HAP-1 (cell line): ENCODE measurements around the gene JAKMIP2.
"Not testable (repeated sequence)": the region's sequence is repeated elsewhere in the genome, so short reads cannot be mapped to it uniquely, and the experiment has no call there.

Experiments used
- DNase-seq, 2 experiments: peaks; one replicate each; pipeline ENCODE4 v3.0.0-alpha.2; 2016 to 2020; ENCODE audit warnings: low spot score in 2 of 2
- H3K27me3 ChIP-seq: fragments of 250-450 bp; sonication (Bioruptor Pico); 2 replicates; pipeline ENCODE4 v1.5.1; 2020; ENCODE audit warnings: low read depth, mild to moderate bottlenecking, moderate library complexity
- H3K36me3 ChIP-seq: fragments of 250-450 bp; sonication (Bioruptor Pico); replicated peaks from 2 replicates; pipeline ENCODE4 v1.5.1; 2020; ENCODE audit warnings: mild to moderate bottlenecking
- H3K4me1 ChIP-seq: fragments of 250-450 bp; sonication (Bioruptor Pico); 2 replicates; pipeline ENCODE4 v1.5.1; 2020; ENCODE audit warnings: mild to moderate bottlenecking
- H3K4me3 ChIP-seq: fragments of 250-450 bp; sonication (Bioruptor Pico); 2 replicates; pipeline ENCODE4 v1.5.1; 2020; ENCODE audit warnings: mild to moderate bottlenecking, moderate library complexity
- H3K9me3 ChIP-seq: fragments of 250-450 bp; sonication (Bioruptor Pico); 2 replicates; pipeline ENCODE4 v1.5.1; 2020; ENCODE audit warnings: mild to moderate bottlenecking, moderate library complexity
- in situ Hi-C: fragments of 300-500 bp; cut with MboI; formaldehyde crosslinking; loops from 3 replicates; pipeline ENCODE4 v1.14.3; 2020; ENCODE audit warnings: low sequenced_read_pairs, inconsistent platforms, mixed read lengths

JAKMIP2 gene

GRCh38 chr5:147591120-147591519, 191.4 kb downstream of the JAKMIP2 start:
- Histone ChIP-seq H3K4me3 (no peak overlapping the region), H3K36me3 (no peaks in the 10 kb centered on the region), H3K27me3 (peaks cover 11% of the 10 kb centered on the region; the same call in 1 of the 2 replicates), H3K9me3 (no peaks in the 10 kb centered on the region), H3K4me1 (no peaks in the 10 kb centered on the region)
- DNase-seq: no peak
- in situ Hi-C loops: no loop called here

DNA sequence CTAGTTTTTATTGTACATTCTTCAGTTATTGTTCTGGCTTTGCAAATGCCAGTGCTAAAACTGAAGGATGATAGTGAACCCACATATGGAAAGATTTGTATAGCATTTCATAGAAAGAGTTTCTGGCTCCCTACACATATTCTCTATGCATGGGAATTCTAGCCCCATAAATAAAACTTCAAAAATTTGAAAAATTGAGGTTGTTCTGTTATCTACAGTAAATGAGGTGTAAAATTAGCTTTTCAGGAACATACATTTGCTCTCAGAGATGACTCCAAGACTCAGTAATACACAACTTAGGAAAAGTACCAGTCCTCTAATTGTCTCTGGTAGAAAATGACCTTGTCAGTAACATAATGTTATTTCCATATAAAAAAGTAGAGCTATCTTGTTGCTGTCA, 192.4 kb downstream of the JAKMIP2 start:
- Histone ChIP-seq H3K4me1 (no peaks in the 10 kb centered on the region), H3K9me3 (no peaks in the 10 kb centered on the region), H3K36me3 (no peaks in the 10 kb centered on the region), H3K4me3 (no peak overlapping the region), H3K27me3 (peaks cover 11% of the 10 kb centered on the region; the same call in 1 of the 2 replicates)
- in situ Hi-C loops: no loop called here
- no peak for DNase-seq

DNA sequence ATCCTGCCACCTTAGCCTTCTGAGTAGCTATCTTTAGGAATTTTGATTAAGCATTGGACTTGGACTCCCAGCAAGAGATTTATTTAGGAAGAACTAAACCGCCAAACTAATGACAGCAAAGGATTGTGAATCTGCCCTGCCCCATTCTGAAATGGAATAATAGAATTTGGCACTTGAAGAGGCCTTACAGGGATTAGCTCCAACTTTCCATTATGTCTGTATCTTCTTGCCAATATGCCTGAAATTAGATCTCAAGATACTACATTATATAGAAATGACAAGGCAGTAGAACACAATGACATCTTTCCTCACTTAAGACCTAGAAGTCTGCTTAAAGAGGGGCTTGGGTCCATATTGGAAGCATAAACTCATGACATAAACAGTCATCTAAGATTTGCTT, 195.7 kb downstream of the JAKMIP2 start:
- no peak overlapping the region for H3K4me3 ChIP-seq
- H3K4me1 ChIP-seq: no peaks in the 10 kb centered on the region
- no peaks in the 10 kb centered on the region for H3K9me3 ChIP-seq
- H3K27me3 ChIP-seq: peaks cover 7% of the 10 kb centered on the region; the same call in 1 of the 2 replicates
- DNase-seq: no peak
- in situ Hi-C loops: no loop called here
- no peaks in the 10 kb centered on the region for H3K36me3 ChIP-seq

GRCh38 chr5:147586221-147586620, 196.3 kb downstream of the JAKMIP2 start:
- in situ Hi-C loops: no loop called here
- Histone ChIP-seq H3K27me3 (peaks cover 5% of the 10 kb centered on the region; the same call in 1 of the 2 replicates), H3K36me3 (no peaks in the 10 kb centered on the region), H3K4me3 (no peak overlapping the region), H3K9me3 (no peaks in the 10 kb centered on the region), H3K4me1 (no peaks in the 10 kb centered on the region)
- no peak for DNase-seq

GRCh38 chr5:147582272-147582671, 200.3 kb downstream of the JAKMIP2 start:
- in situ Hi-C loops: not testable (repeated sequence)

DNA sequence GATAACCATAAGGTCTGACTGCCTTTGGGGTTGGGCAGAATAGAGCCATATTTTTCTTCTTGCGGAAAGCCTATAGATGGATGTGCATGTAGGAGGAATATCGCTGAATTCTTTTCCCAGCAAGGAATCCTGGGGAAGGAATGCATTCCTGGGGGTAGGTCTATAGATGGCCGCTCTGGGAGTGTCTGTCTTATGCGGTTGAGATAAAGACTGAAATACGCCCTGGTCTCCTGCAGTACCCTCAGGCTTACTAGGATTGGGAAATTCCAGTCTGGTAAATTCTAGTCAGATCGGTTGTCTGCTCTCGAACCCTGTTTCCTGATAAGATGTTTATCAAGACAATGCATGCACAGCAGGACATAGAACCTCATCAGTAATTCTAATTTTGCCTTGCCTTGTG, 202.1 kb downstream of the JAKMIP2 start:
- in situ Hi-C loops: not testable (repeated sequence)

More at GRCh38 chr5:147582272-147582671, 200.3 kb downstream of the JAKMIP2 start:
- H3K27me3 ChIP-seq, H3K9me3 ChIP-seq, H3K36me3 ChIP-seq, H3K4me3 ChIP-seq, DNase-seq: not testable (repeated sequence)
- peaks cover 11% of the 10 kb centered on the region for H3K4me1 ChIP-seq

DNA sequence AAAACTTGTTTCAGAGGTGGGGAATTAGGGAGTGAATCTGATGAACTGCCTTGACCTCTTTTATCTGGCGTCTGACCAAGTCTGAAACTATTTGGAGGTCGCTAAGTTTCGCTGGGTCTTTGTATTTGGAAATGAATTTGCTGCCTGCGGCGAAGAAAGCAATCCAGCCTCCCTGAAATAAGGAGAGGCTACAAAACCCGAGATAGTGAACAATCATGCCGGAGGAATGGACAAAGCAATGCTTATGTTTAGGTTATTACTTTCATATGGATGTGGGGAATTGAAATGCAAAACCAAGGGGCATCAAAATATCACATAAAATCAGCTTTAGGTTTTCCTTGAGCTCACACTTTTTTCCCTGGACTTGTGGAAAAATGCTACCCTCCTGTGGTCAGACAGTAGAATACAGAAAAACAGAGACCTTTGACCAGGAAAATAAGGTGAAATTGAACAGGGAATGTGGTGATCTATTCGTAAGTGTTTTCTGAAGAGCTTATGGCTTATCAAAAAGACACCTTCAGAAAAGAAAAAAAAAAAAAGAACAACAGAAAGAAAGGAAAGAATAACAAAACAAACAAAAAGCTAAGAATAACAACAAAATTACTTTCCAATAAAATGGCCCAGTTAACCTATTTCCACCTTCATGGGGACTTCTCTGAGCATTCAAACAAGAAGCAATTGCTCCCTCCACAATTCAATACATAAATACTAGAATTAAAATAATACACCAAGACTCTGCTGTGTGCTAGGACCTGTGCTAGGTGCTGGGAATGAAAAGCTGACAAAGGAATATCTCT, 204.1 kb downstream of the JAKMIP2 start:
- Histone ChIP-seq H3K4me1 (peaks cover 13% of the 10 kb centered on the region), H3K27me3 (no peaks in the 10 kb centered on the region), H3K4me3 (no peak overlapping the region), H3K9me3 (no peaks in the 10 kb centered on the region), H3K36me3 (no peaks in the 10 kb centered on the region)
- peak; percentile 81 to 95 for DNase-seq
- in situ Hi-C loops: no loop called here

More for the DNA sequence above, 202.1 kb downstream of the JAKMIP2 start:
- DNase-seq, H3K9me3 ChIP-seq, H3K36me3 ChIP-seq, H3K4me3 ChIP-seq, H3K27me3 ChIP-seq: not testable (repeated sequence)
- peaks cover 13% of the 10 kb centered on the region for H3K4me1 ChIP-seq

DNA sequence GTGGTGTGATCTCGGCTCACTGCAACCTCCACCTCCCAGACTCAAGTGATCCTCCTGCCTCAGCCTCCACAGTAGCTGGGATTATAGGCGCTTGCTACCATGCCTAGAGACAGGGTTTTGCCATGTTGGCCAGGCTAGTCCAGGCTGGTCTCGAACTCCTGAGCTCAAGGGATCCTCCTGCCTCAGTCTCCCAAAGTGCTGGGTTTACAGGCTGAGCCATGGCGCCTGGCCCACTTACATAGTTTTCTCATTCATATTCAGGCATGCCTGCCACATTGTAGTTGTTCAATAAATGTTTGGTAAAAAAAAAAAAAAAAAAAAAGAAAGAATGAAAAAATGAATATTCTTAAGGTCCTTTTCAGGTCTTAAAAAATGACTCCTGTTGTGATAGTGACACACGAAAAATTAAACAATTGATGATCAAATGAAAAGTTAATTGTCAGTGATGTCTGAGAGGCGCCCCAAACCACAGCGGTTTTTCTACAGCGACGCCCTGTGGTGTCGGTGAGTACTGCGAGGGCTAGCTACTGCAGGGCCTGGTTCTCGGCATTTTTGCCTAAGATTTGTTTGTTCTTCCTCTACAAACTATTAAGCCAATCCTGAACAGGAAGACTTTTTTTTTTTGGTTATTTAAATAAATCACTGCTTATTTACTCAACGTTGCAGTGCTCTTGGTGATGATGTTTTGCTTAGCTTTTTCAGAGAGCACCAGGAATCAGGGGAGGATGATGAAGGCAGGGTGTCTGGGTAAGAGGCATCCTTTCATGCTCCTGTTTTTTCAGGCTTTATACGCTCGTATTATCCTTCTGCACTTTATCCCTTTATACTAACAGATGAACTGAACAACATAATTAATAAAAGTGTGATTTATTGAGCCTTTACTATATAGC, 205.6 kb downstream of the JAKMIP2 start:
- peaks cover 13% of the 10 kb centered on the region for H3K4me1 ChIP-seq
- H3K27me3 ChIP-seq: no peaks in the 10 kb centered on the region
- peak in 1 of 2 experiments; percentile 84 for DNase-seq
- no peak overlapping the region for H3K4me3 ChIP-seq
- no peaks in the 10 kb centered on the region for H3K36me3 ChIP-seq
- in situ Hi-C loops: no loop called here
- H3K9me3 ChIP-seq: no peaks in the 10 kb centered on the region

DNA sequence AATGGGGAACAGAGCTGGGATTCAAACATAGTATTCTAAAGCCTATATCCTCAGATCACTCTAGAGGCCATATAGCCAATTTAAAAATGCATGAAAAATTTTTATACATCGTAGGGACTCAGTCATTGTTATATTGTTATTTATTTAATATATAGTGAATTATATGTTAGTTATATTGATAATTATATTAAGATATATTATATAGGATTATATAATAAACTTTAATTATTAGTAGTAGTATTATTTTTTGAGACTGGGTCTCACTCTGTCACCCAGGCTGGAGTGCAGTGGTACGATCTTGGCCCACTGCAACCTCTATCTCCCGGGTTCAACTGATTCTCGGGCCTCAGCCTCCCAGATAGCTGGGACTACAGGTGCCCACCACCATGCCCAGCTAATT, 206.9 kb downstream of the JAKMIP2 start:
- Histone ChIP-seq H3K9me3 (no peaks in the 10 kb centered on the region), H3K27me3 (no peaks in the 10 kb centered on the region), H3K4me1 (peaks cover 13% of the 10 kb centered on the region), H3K4me3 (no peak overlapping the region), H3K36me3 (no peaks in the 10 kb centered on the region)
- in situ Hi-C loops: no loop called here
- no peak for DNase-seq

- H3K4me1 ChIP-seq: peaks cover 14% of the 10 kb centered on the region
- no peaks in the 10 kb centered on the region for H3K9me3 ChIP-seq
- H3K27me3 ChIP-seq: no peaks in the 10 kb centered on the region
- H3K36me3 ChIP-seq: no peaks in the 10 kb centered on the region
- in situ Hi-C loops: loop anchor here (25.0 kb wide), 1 partner anchor 1036 kb away; no protein-coding TSS in a partner anchor
- no peak for DNase-seq
- H3K4me3 ChIP-seq: no peak overlapping the region
Measured at GRCh38 chr5:147573211-147573610, 209.3 kb downstream of the JAKMIP2 start.

- Histone ChIP-seq H3K4me3 (no peak overlapping the region), H3K27me3 (no peaks in the 10 kb centered on the region), H3K9me3 (no peaks in the 10 kb centered on the region), H3K4me1 (peaks cover 11% of the 10 kb centered on the region), H3K36me3 (no peaks in the 10 kb centered on the region)
- DNase-seq: no peak
- in situ Hi-C loops: loop anchor here (25.0 kb wide), 1 partner anchor 1032 kb away; no protein-coding TSS in a partner anchor
Measured at GRCh38 chr5:147568710-147569406, 213.7 kb downstream of the JAKMIP2 start.

GRCh38 chr5:147567917-147568598, 214.5 kb downstream of the JAKMIP2 start:
- Histone ChIP-seq H3K36me3 (no peaks in the 10 kb centered on the region), H3K9me3 (no peaks in the 10 kb centered on the region), H3K27me3 (no peaks in the 10 kb centered on the region), H3K4me3 (no peak overlapping the region), H3K4me1 (peaks cover 11% of the 10 kb centered on the region)
- peak; percentile 76 to 85 for DNase-seq
- in situ Hi-C loops: loop anchor here (25.0 kb wide), 1 partner anchor 1031 kb away; no protein-coding TSS in a partner anchor

DNA sequence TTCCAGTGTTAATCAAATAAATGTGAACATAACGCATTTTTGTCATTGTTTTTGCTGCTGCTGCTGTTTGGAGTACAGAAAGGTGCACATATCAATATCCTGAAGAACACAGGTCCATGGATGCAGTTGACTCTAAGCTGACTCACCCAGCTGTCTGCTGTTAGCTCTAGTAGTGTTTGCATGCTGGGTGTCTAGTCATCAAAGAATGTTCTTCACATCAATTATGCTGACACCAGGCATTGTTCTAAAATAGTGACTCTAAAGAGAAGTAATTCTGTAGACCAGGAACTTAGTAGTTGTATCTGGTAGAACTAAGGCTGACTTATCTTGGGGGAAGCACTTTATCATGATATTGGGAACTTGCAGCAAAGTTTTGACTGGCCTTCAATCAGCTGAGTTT, 217.0 kb downstream of the JAKMIP2 start:
- in situ Hi-C loops: loop anchor here (25.0 kb wide), 1 partner anchor 1028 kb away; no protein-coding TSS in a partner anchor
- H3K36me3 ChIP-seq: no peaks in the 10 kb centered on the region
- H3K27me3 ChIP-seq: no peaks in the 10 kb centered on the region; the same call in 1 of the 2 replicates
- no peaks in the 10 kb centered on the region for H3K9me3 ChIP-seq
- H3K4me3 ChIP-seq: no peak overlapping the region
- DNase-seq: no peak
- H3K4me1 ChIP-seq: peaks cover 11% of the 10 kb centered on the region
